H1 (cell line): ENCODE measurements around the gene SNX17. TPM values are rescaled to one million over a fixed set of nuclear protein-coding genes. Genes with fewer than 3 reads are reported as not detected.

ENCODE experiments used
- CTCF ChIA-PET: fragments of 300-600 bp; sonication (Branson Sonifier 250); formaldehyde crosslinking; loops from one replicate; lab custom pipeline; 2021; ENCODE audit not compliant: partially characterized antibody; lab: Charles Lee
- POLR2A ChIA-PET: fragments of 300-600 bp; sonication (Branson Sonifier 250); formaldehyde crosslinking; loops from one replicate; lab custom pipeline; 2021; ENCODE audit warnings: inconsistent platforms; ENCODE audit not compliant: partially characterized antibody; lab: Charles Lee
- DNase-seq, 2 experiments: peaks; one replicate each; pipeline versions ENCODE4 v3.0.0 to v3.0.0-alpha.2; 2010 to 2022; ENCODE audit warnings: low spot score in 2 of 2, low read depth in 1 of 2, mixed read lengths in 1 of 2
- FAIRE-seq: peaks from 2 replicates; lab custom pipeline; 2011; peaks lifted over from hg19 to GRCh38; lab: Jason Lieb, UNC
- H2AFZ ChIP-seq: 2 replicates; pipeline ENCODE4 v1.8.1; 2012; ENCODE audit warnings: low read length, inconsistent platforms
- H2AK5ac ChIP-seq: 2 replicates; pipeline ENCODE4 v1.6.1; 2013; ENCODE audit warnings: low read depth, low read length
- H2BK120ac ChIP-seq: replicated peaks from 2 replicates; pipeline ENCODE3; 2013; ENCODE audit warnings: low read depth, low read length, inconsistent platforms
- H2BK12ac ChIP-seq: 2 replicates; pipeline ENCODE4 v1.6.1; 2013; ENCODE audit warnings: low read depth, low read length
- H2BK15ac ChIP-seq: 2 replicates; pipeline ENCODE4 v1.6.1; 2013; ENCODE audit warnings: low read length
- H2BK20ac ChIP-seq: 2 replicates; pipeline ENCODE4 v1.6.1; 2013; ENCODE audit warnings: low read length
- H2BK5ac ChIP-seq: 2 replicates; pipeline ENCODE4 v1.6.1; 2013; ENCODE audit warnings: low read depth, low read length
- H3K14ac ChIP-seq: 2 replicates; pipeline ENCODE4 v1.6.1; 2013; ENCODE audit warnings: inconsistent platforms; ENCODE audit not compliant: insufficient read length
- H3K18ac ChIP-seq: 2 replicates; pipeline ENCODE4 v1.6.1; 2013; ENCODE audit warnings: low read length; ENCODE audit errors: extremely low read depth
- H3K23ac ChIP-seq: 2 replicates; pipeline ENCODE4 v1.6.1; 2013; ENCODE audit warnings: inconsistent platforms; ENCODE audit not compliant: insufficient read length
- H3K23me2 ChIP-seq: 2 replicates; pipeline ENCODE4 v1.6.1; 2013; ENCODE audit warnings: low read depth, low read length
- H3K27ac ChIP-seq: 2 replicates; pipeline ENCODE4 v1.6.1; 2011; ENCODE audit warnings: low read depth, low read length, inconsistent platforms
- H3K27me3 ChIP-seq, 4 experiments: replicated peaks in 1 of 4; 1 replicate in 1 of 4; 2 replicates in 3 of 4; pipeline versions ENCODE4 v1.6.1 to v1.8.1; 2011 to 2013; ENCODE audit warnings: low read length in 3 of 4, mild to moderate bottlenecking in 3 of 4, inconsistent platforms in 2 of 4, mixed read lengths in 2 of 4, moderate library complexity in 1 of 4; ENCODE audit not compliant: control insufficient read depth in 3 of 4, insufficient read depth in 3 of 4; ENCODE audit errors: extremely low read depth in 1 of 4
- H3K36me3 ChIP-seq, 4 experiments: 2 replicates each; pipeline versions ENCODE4 v1.6.1 to v1.8.1; 2011 to 2013; ENCODE audit warnings: mild to moderate bottlenecking in 4 of 4, low read length in 3 of 4, moderate library complexity in 2 of 4, control low read depth in 1 of 4, inconsistent platforms in 1 of 4; ENCODE audit not compliant: insufficient read depth in 4 of 4, control insufficient read depth in 2 of 4
- H3K4ac ChIP-seq: replicated peaks from 2 replicates; pipeline ENCODE3; 2013; ENCODE audit warnings: low read length, low read depth, mixed read lengths, inconsistent platforms; ENCODE audit not compliant: insufficient read length
- H3K4me1 ChIP-seq, 4 experiments: replicated peaks in 1 of 4; 1 replicate in 1 of 4; 2 replicates in 3 of 4; pipeline versions ENCODE4 v1.6.1 to v1.8.1; 2011 to 2013; ENCODE audit warnings: low read length in 3 of 4, inconsistent platforms in 2 of 4, mixed read lengths in 1 of 4; ENCODE audit not compliant: insufficient read depth in 4 of 4, control insufficient read depth in 3 of 4
- H3K4me2 ChIP-seq, 2 experiments: 2 replicates each; pipeline versions ENCODE4 v1.6.1 to v1.8.1; 2011 to 2013; ENCODE audit warnings: low read depth in 2 of 2, low read length in 2 of 2, control low read depth in 1 of 2, inconsistent platforms in 1 of 2, mild to moderate bottlenecking in 1 of 2; ENCODE audit not compliant: insufficient read depth in 1 of 2
- H3K4me3 ChIP-seq, 4 experiments: fragments of 200-600, 300-600 bp in 1 of 4; sonication (generic), shearing (Covaris generic), sonication (Bioruptor Twin) in 1 of 4; 2 replicates each; pipeline versions ENCODE4 v1.5.1 to v1.8.1; 2011 to 2016; ENCODE audit warnings: low read length in 4 of 4, low read depth in 3 of 4, control low read depth in 2 of 4, inconsistent platforms in 2 of 4, mild to moderate bottlenecking in 2 of 4, mixed read lengths in 1 of 4, moderate library complexity in 1 of 4; ENCODE audit not compliant: insufficient read depth in 2 of 4; ENCODE audit errors: extremely low read depth in 1 of 4
- H3K56ac ChIP-seq: replicated peaks from 2 replicates; pipeline ENCODE3; 2013; ENCODE audit warnings: low read depth, mild to moderate bottlenecking, mixed read lengths, low read length, inconsistent platforms; ENCODE audit not compliant: insufficient read length
- H3K79me1 ChIP-seq: 2 replicates; pipeline ENCODE4 v1.6.1; 2013; ENCODE audit warnings: low read depth, low read length, control low read depth
- H3K79me2 ChIP-seq, 2 experiments: 2 replicates each; pipeline versions ENCODE4 v1.6.1 to v1.8.1; 2012 to 2013; ENCODE audit warnings: low read length in 2 of 2, mild to moderate bottlenecking in 2 of 2, inconsistent platforms in 1 of 2; ENCODE audit not compliant: insufficient read depth in 2 of 2, control insufficient read depth in 1 of 2
- H3K9ac ChIP-seq, 4 experiments: replicated peaks in 1 of 4; 1 replicate in 1 of 4; 2 replicates in 3 of 4; pipeline versions ENCODE4 v1.6.1 to v1.8.1; 2011 to 2013; ENCODE audit warnings: low read depth in 3 of 4, low read length in 3 of 4, control low read depth in 2 of 4, mild to moderate bottlenecking in 2 of 4, moderate library complexity in 2 of 4, inconsistent platforms in 1 of 4; ENCODE audit errors: extremely low read depth in 1 of 4
- H3K9me3 ChIP-seq, 2 experiments: 2 replicates each; pipeline versions ENCODE4 v1.6.1 to v1.8.1; 2012 to 2013; ENCODE audit warnings: mild to moderate bottlenecking in 2 of 2, moderate library complexity in 2 of 2, control low read depth in 1 of 2, inconsistent platforms in 1 of 2, low read depth in 1 of 2, low read length in 1 of 2, mixed read lengths in 1 of 2; ENCODE audit not compliant: insufficient read depth in 2 of 2
- H4K20me1 ChIP-seq, 2 experiments: replicated peaks in 1 of 2; 2 replicates each; pipeline versions ENCODE3 to v1.8.1; 2011 to 2013; ENCODE audit warnings: inconsistent platforms in 2 of 2, low read length in 2 of 2, mild to moderate bottlenecking in 1 of 2; ENCODE audit not compliant: insufficient read depth in 2 of 2, control insufficient read depth in 1 of 2
- H4K5ac ChIP-seq: 2 replicates; pipeline ENCODE4 v1.6.1; 2013; ENCODE audit warnings: low read length, low read depth, mixed read lengths, inconsistent platforms; ENCODE audit not compliant: insufficient read length
- H4K8ac ChIP-seq: 2 replicates; pipeline ENCODE4 v1.8.0; 2013; ENCODE audit warnings: mild to moderate bottlenecking, moderate library complexity, low read length, inconsistent platforms; ENCODE audit not compliant: insufficient read depth; ENCODE audit errors: extremely low read depth
- H4K91ac ChIP-seq: replicated peaks from 2 replicates; pipeline ENCODE3; 2013; ENCODE audit warnings: low read length, mixed read lengths, inconsistent platforms; ENCODE audit not compliant: insufficient read length
- POLR2AphosphoS5 ChIP-seq: IDR thresholded peaks from 2 replicates; pipeline ENCODE4 v1.6.1; 2011; ENCODE audit warnings: low read depth, low read length
- WGBS, 2 experiments: shearing (Covaris generic) in 1 of 2; methylation state at CpG; one replicate each; pipeline versions ENCODE4 v1.1.6 to v1.1.7; 2013 to 2015; ENCODE audit warnings: low lambda C conversion rate in 2 of 2, mixed read lengths in 2 of 2, inconsistent platforms in 1 of 2, low coverage in 1 of 2, missing lambda C conversion rate in 1 of 2; ENCODE audit not compliant: insufficient replicate concordance in 2 of 2, insufficient coverage in 1 of 2, insufficient read length in 1 of 2; ENCODE audit errors: extremely low coverage in 1 of 2, missing lambda C conversion rate in 1 of 2; 5-methylcytosine and 5-hydroxymethylcytosine counted together
- polyA plus RNA-seq, 7 experiments: library from polyadenylated mRNA; depleted of rRNA in 3 of 7; stranded (reverse) in 5 of 7; unstranded in 2 of 7; fragments of >200 nt in 5 of 7; fragments of 200-250 nt in 2 of 7; gene quantifications; 1 replicate in 5 of 7; 2 replicates in 1 of 7; 4 replicates in 1 of 7; pipeline versions ENCODE4 v1.2.1 to v1.2.3, GENCODE V29; 2011 to 2013; ENCODE audit warnings: missing spikeins in 2 of 7, mixed read lengths in 2 of 7
- total RNA-seq: library from RNA; stranded (reverse); fragmentation: NEBNext Ultra II Directional; extraction: Animal tissue kit (Norgen Biotek cat#: 25700); gene quantifications from 2 replicates; pipeline ENCODE4 v1.2.1, GENCODE V29; 2021
- TF ChIP-seq, protein P1 (sequence below), 3 experiments: IDR thresholded peaks; 1 replicate in 2 of 3; 2 replicates in 1 of 3; pipeline versions ENCODE4 v1.5.1 to v1.6.1; 2011; ENCODE audit warnings: low read length in 3 of 3, mild to moderate bottlenecking in 3 of 3, inconsistent platforms in 2 of 3, low read depth in 1 of 3, moderate library complexity in 1 of 3; ENCODE audit not compliant: insufficient read depth in 1 of 3; ENCODE audit errors: control extremely low read depth in 1 of 3

SNX17 gene
- total and polyA plus RNA-seq, 2 of the 8 experiments (the other 6 are each of a cell fraction or from before 2014, with no cell fraction given), result 54.9 to 66.2 TPM

GRCh38 chr2:27379383-27379835 lies 9.0 kb downstream of the SNX17 start:
- H3K4ac ChIP-seq, result no peak overlapping the region
- H3K23ac ChIP-seq, result no peak overlapping the region
- no peak overlapping the region for H3K18ac ChIP-seq
- peaks cover 0 to 8% (median 2%) of the 10 kb centered on the region in 4 experiments; a peak in 5 of 7 replicates for H3K4me1 ChIP-seq
- H3K9me3 ChIP-seq, result no peaks in the 10 kb centered on the region
- peaks cover 8% of the 10 kb centered on the region; the same call in 1 of the 2 replicates for H3K79me1 ChIP-seq
- no peak overlapping the region for H4K5ac ChIP-seq
- H4K20me1 ChIP-seq, result peaks cover 4 to 11% of the 10 kb centered on the region in 2 experiments
- no peak overlapping the region for H2AK5ac ChIP-seq
- H2BK120ac ChIP-seq, result no peak overlapping the region
- ChIA-PET CTCF (interaction anchor here (0.7 to 1.4 kb wide), 8 partner anchors 8 to 67 kb away, joined by 3 to 9 read pairs (median 3); partner anchors contain the start of gene GTF3C2), POLR2A (interaction anchor here (0.7 to 9.5 kb wide), 26 partner anchors 8 to 284 kb away, joined by 3 to 114 read pairs (median 4); partner anchors contain the start of genes CCDC121, EIF2B4, GPN1 and GTF3C2)
- peak overlapping the region; percentile 65 to 96 (median 82) for H3K4me3 ChIP-seq
- no peak overlapping the region for H2BK12ac ChIP-seq
- no peak overlapping the region for H2BK20ac ChIP-seq
- no peaks in the 10 kb centered on the region for H3K27me3 ChIP-seq
- no peak for FAIRE-seq
- peak overlapping the region in 3 of 4 experiments; percentile 84 to 89 (median 85); a peak in 5 of 7 replicates for H3K9ac ChIP-seq
- H4K8ac ChIP-seq, result no peak overlapping the region
- peaks cover 7% of the 10 kb centered on the region for H3K23me2 ChIP-seq
- peaks cover 46 to 70% (median 61%) of the 10 kb centered on the region in 4 experiments for H3K36me3 ChIP-seq
- H3K79me2 ChIP-seq, result peaks cover 0 to 12% of the 10 kb centered on the region in 2 experiments; a peak in 2 of 4 replicates
- TF ChIP-seq POLR2AphosphoS5, result no peak
- TF ChIP-seq, protein P1, sequence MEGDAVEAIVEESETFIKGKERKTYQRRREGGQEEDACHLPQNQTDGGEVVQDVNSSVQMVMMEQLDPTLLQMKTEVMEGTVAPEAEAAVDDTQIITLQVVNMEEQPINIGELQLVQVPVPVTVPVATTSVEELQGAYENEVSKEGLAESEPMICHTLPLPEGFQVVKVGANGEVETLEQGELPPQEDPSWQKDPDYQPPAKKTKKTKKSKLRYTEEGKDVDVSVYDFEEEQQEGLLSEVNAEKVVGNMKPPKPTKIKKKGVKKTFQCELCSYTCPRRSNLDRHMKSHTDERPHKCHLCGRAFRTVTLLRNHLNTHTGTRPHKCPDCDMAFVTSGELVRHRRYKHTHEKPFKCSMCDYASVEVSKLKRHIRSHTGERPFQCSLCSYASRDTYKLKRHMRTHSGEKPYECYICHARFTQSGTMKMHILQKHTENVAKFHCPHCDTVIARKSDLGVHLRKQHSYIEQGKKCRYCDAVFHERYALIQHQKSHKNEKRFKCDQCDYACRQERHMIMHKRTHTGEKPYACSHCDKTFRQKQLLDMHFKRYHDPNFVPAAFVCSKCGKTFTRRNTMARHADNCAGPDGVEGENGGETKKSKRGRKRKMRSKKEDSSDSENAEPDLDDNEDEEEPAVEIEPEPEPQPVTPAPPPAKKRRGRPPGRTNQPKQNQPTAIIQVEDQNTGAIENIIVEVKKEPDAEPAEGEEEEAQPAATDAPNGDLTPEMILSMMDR (IDR thresholded peaks at IDR 0.05; ENCODE audit: control extremely low read depth in 1 of 3, insufficient read depth in 1 of 3, low read depth in 1 of 3, low read length in 3 of 3), result no peak
- DNase-seq, result no peak
- peak overlapping the region; percentile 6 for H4K91ac ChIP-seq
- H2BK15ac ChIP-seq, result no peak overlapping the region
- H3K4me2 ChIP-seq, result peak overlapping the region; percentile 88 to 96
- no peak overlapping the region for H2AFZ ChIP-seq
- H3K14ac ChIP-seq, result no peak overlapping the region
- no peak overlapping the region for H2BK5ac ChIP-seq
- WGBS, 2 experiments, result 79% methylated on average over 2 of the region's 2 CpGs; no CpG with 5 or more reads in 1 of the 2 experiments
- H3K56ac ChIP-seq, result no peak overlapping the region
- 0 out of 2 replicates have a peak overlapping the region, but pooled peaks have one; percentile 85 for H3K27ac ChIP-seq
